Neural progenitor cell (in vitro differentiated cells): ENCODE data around the gene DNAAF6.

Experiments used
- CTCF ChIP-seq: fragments of 200-600 bp; sonication (generic); IDR thresholded peaks from 2 replicates; pipeline ENCODE4 v1.5.1; 2017; ENCODE audit warnings: antibody characterized with exemption, mild to moderate bottlenecking
- EZH2 ChIP-seq: fragments of 200-600 bp; sonication (generic); IDR thresholded peaks from 2 replicates; pipeline ENCODE4 v1.6.1; 2017; ENCODE audit warnings: antibody characterized with exemption, mild to moderate bottlenecking, moderate library complexity

- no peak for TF ChIP-seq CTCF
- no peak for TF ChIP-seq EZH2
These were observed 21.5 kb downstream of the DNAAF6 start for GRCh38 chrX:107227780-107228485.
